Activated CD8-positive, alpha-beta memory T cell treated with anti-CD3 and anti-CD28 coated beads, Interleukin-2, amount 50 U/mL, for 1 hour (primary cell): ENCODE results near the gene PRAMEF4.
"Not testable (repeated sequence)": the region's sequence is repeated elsewhere in the genome, so short reads cannot be mapped to it uniquely, and the experiment has no call there.

ENCODE experiments used
- DNase-seq: peaks from one replicate; pipeline ENCODE4 v3.0.0-alpha.2; 2020; ENCODE audit errors: extremely low read depth

The PRAMEF4 gene

GRCh38 chr1:12886101-12886500, at the start of gene PRAMEF4:
TSS of gene PRAMEF4 (minus strand) at chr1:12886201. CDS start at chr1:12883394, 2,807 bp downstream.
- DNase-seq: not testable (repeated sequence)

DNA sequence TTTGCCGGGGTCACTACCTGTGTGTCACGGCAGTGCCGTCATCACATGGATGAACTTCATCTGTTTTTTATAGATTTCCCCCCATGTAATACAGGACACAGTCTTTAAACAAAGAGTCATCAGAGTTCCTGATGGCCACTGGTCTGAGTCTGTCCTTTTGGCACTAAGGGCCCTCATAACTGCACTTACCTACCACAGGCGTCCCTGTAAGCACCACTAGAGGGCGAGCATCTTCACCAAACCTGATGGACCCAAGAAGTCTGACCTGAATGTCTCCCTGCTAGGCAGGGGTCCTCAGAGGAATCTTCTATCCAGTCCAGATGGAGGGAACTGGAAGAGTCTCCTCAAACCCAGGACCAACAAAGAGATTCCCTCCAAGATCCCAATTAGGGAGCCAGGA, 38.4 kb upstream of the PRAMEF4 start:
- not testable (repeated sequence) for DNase-seq

- DNase-seq: not testable (repeated sequence)
Measured at GRCh38 chr1:12921749-12922148, 35.7 kb upstream of the PRAMEF4 start.

GRCh38 chr1:12916310-12916709, 30.3 kb upstream of the PRAMEF4 start, which contains the start of gene PRAMEF7:
TSS of gene PRAMEF7 (plus strand) at chr1:12916610. CDS start at chr1:12917693, 1,083 bp downstream.
- not testable (repeated sequence) for DNase-seq

- DNase-seq: not testable (repeated sequence)
Measured at GRCh38 chr1:12903793-12904572, 18.0 kb upstream of the PRAMEF4 start.

DNA sequence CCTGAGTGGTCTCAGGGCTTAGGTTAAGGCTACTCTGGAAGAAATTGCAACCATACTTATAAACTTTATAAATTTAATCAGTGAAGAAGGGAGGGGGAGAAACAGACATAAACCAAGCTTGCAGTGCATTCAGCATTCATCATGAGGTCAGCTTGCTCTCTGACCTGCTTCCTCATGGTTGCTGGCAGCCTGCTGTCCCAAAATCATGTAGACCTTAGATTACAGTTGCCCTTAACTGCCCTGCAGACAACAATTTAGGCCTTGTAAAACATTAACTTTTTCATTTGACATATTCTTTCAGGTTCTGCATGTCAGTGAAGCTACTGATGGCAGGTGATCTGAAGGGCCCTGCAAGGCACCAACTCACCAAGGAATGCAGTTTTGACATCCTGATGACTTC, 13.2 kb upstream of the PRAMEF4 start:
- DNase-seq: not testable (repeated sequence)

DNA sequence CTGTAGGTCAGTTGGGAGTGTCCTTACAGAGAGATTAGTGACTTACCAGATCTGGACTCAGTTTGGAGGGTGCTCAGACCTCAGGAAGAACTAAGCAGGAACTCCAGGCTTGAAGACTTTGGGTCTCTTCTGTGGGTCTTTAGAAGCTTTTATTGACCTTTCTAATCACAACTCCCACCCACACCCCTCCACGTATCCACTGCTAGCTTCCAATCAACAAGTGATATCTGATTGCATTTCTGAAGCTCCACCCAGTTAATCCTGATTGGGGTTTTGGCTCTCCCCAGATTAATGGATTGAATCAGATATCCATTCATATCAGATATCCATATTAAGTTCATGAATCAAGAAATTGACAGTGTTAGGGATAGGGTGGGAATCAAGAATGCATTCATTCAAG, 12.2 kb upstream of the PRAMEF4 start, which contains the start of gene PRAMEF10:
TSS of gene PRAMEF10 (minus strand) at position 101 of the 400 bp plus-strand sequence. CDS start 2,423 bp downstream, outside the sequence.
- DNase-seq: not testable (repeated sequence)

DNA sequence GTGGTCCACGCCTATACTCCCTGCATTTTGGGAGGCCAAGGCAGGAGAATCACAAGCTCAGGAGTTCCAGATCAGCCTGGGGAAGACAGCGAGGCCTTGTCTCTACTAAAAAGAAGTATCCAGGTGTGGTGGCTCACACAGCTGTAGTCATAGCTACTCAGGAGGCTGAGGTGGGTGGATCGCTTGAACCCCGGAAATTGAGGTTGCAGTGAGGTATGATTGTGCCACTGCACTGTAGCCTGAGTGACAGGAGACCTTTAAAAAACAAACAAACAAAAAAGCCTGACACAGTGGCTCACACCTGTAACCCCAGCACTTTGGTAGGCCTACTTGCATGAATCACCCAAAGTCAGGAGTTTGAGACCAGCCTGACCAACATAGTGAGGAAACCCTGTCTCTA, 7.5 kb downstream of the PRAMEF4 start:
- DNase-seq: not testable (repeated sequence)

DNA sequence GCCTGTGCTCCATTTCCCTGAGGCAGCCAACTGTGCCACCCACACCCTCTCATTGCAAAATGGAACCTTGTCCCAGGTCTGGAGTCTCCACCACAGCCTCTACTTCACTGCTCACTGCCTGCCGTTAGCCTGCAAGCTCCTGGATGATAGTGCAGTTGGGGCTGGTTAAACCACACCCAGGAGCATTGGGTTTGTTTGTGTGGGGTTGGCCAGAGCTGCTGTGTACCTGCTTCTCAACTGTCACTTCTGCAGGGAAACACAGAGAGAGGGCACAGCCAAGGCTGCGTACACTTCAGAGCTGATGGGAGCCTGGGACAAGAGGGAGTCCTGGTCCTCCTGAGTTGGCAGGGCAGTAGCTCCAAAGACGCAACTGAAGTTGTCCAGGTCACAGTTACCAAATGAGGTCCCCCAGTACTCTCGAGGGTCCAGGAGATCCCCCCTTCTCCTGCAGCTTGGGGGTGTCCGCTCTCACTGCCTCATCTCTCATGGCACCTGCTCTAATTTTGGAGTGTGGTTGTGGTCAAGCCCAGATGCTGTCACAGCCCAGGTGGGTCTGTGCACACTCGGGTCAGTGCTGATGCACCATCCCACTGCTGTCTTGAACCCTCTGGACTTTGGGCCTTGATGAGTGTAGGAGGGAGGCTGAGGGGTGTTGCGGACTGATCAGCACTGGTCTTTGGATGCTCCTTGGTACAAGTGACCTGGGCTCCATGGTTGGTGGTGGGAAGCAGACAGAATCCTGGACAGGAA, 22.7 kb downstream of the PRAMEF4 start:
- not testable (repeated sequence) for DNase-seq

- not testable (repeated sequence) for DNase-seq
Measured at GRCh38 chr1:12856786-12857185, 29.2 kb downstream of the PRAMEF4 start, which contains the start of gene PRAMEF2. TSS of gene PRAMEF2 (plus strand) at chr1:12857086. CDS start at chr1:12859010, 1,924 bp downstream.

DNA sequence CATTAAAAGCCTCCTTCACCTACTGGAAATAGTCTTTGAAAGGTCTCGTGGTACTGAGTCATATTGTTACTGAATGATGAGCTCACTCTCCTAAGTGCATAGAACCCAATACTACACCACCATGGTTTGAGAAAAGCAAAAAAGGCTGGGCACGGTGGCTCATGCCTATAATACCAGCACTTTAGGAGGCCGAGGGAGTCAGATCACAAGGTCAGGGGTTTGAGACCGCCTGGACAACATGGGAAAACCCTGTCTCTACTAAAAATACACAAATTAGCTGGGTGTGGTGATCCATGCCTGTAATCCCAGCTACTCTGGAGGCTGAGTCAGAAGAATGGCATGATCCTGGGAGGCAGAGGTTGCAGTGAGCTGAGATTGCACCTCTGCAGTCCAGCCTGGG, 34.2 kb downstream of the PRAMEF4 start:
- DNase-seq: no peak

DNA sequence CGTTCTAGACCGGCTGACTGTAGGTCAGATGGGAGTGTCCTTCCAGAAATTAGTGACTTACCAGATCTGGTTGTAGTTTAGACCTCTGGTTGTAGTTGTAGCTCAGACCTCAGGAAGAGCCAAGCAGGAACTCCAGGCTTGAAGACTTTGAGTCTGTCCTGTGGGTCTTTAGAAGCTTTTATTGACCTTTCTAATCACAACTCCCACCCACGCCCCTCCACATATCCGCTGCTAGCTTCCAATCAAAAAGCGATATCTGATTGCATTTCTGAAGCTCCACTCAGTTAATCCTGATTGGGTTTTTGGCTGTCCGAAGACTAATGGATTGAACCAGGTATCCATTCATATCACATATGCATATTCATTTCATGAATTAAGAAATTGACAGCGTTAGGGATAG, 37.4 kb downstream of the PRAMEF4 start, which contains the start of gene HNRNPCL1:
TSS of gene HNRNPCL1 (minus strand) at position 101 of the 400 bp plus-strand sequence. CDS start 431 bp downstream, outside the sequence.
- not testable (repeated sequence) for DNase-seq

DNA sequence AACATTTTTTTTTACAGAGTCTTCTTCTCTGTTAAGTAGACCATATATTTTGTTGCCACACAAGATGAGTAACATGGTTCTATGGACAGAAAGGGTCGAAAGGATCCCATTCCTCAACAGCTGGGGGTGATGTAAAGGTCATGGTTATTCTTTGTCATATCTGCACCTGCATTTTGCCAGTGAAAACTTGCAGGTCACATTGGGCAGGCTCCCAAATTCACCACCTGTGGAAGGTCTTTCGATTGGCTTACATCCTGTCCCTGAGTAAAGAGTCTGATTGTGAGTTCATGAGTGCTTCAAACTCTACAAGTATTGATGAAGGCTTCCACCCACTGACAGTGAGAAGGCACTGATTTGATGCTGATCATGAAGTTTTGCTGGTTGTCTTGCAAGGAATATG, 52.8 kb downstream of the PRAMEF4 start:
- not testable (repeated sequence) for DNase-seq

GRCh38 chr1:12831310-12831709, 54.7 kb downstream of the PRAMEF4 start, which contains the start of gene PRAMEF11:
TSS of gene PRAMEF11 (minus strand) at chr1:12831410. CDS start at chr1:12828789, 2,621 bp downstream.
- DNase-seq: not testable (repeated sequence)
